Measurements from ENCODE around the gene FLNC. TPM values are rescaled to one million over a fixed set of nuclear protein-coding genes. Genes with fewer than 3 reads are reported as not detected.

FLNC gene
- polyA plus RNA-seq, 1 donor from 2014 or later, result 0.36 TPM

DNA sequence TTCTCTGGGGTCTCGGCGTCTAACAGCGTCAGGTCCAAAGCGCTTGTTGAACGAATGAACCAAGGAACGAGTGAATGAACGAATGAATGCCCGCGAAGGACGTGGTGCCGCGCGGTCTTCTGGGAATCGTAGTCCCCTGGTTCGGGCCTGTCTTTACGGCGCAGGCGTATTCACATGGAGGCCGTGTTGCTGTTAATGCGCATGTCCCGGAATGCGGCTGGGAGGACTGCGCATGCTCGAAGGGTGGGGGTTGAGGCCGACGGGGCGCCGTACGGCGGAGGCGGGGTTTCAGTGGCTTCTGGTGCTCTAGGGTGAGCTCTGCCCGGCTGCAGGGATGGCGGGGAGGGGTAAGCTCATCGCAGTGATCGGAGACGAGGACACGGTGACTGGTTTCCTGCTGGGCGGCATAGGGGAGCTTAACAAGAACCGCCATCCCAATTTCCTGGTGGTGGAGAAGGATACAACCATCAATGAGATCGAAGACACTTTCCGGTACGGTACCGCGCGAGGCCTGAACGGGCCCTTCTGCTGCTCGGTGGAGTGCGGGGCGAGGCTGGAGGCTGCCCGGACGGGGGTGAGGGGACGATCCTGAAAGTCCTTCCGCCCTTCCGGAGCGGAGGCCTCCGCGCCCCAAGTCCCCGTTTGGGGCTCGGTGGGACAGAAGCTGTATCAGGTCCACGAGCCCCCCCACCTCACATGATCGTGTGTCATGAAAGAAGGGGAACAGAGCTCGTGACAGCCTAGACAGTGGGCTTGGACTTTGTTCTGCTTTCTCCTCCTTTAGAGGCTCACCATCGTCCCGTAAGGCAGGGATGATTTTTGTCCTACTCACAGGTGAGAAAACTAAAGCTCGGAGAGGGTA, 32.6 kb downstream of the FLNC start, which contains the start of gene ATP6V1F:
ATP6V1F (plus strand) TSS at position 286 of the 862 bp plus-strand sequence; CDS start at position 335, 49 bp downstream.
- H3K9me2 ChIP-seq (ENCODE audit: insufficient read depth, low read length), result no peaks in the 10 kb centered on the region
- no peaks in the 10 kb centered on the region for H3F3A ChIP-seq (ENCODE audit: insufficient read depth, low read length, poor library complexity, severe bottlenecking)
- H3K27ac ChIP-seq (ENCODE audit: low read length), result peak within 1 kb of the TSS; percentile 80
- no peaks in the 10 kb centered on the region for H4K20me1 ChIP-seq (ENCODE audit: insufficient read depth)
- peak within 1 kb of the TSS; percentile 85 for H3K4me3 ChIP-seq (ENCODE audit: low read length)
- peak within 1 kb of the TSS; percentile 80 for H3K4me2 ChIP-seq (ENCODE audit: low read length)
- TF ChIP-seq MXI1 (conservative IDR thresholded peaks at IDR 0.05; ENCODE audit: poor library complexity, severe bottlenecking), result peak; percentile 58
- no peak for TF ChIP-seq RAD21 (conservative IDR thresholded peaks at IDR 0.05)
- TF ChIP-seq EZH2 (IDR thresholded peaks at IDR 0.05; ENCODE audit: borderline replicate concordance, insufficient read depth, low read length, poor library complexity, severe bottlenecking), result no peak
- TF ChIP-seq REST (IDR thresholded peaks at IDR 0.05; ENCODE audit: borderline replicate concordance), result peak; percentile 36
- TF ChIP-seq TAF1 (IDR thresholded peaks at IDR 0.05; ENCODE audit: low read depth), result peak; percentile 80
- TF ChIP-seq POLR2AphosphoS5 (IDR thresholded peaks at IDR 0.05), result peak; percentile 95
- H3K79me2 ChIP-seq (replicated peaks; ENCODE audit: insufficient read depth, low read length), result peaks cover 11% of the 10 kb centered on the region
- H3K36me3 ChIP-seq (ENCODE audit: insufficient read depth, low read length), result no peaks in the 10 kb centered on the region
- H3K9ac ChIP-seq (ENCODE audit: low read length), result peak within 1 kb of the TSS; percentile 87
- peaks cover 1% of the 10 kb centered on the region for H3K27me3 ChIP-seq (ENCODE audit: insufficient read depth, low read depth, low read length)
- peak within 1 kb of the TSS; percentile 71 for H2AFZ ChIP-seq (ENCODE audit: low read depth, low read length)
- no peaks in the 10 kb centered on the region for H3K9me3 ChIP-seq (ENCODE audit: low read length)

GRCh38 chr7:128863433-128863989, 33.3 kb downstream of the FLNC start:
- Histone ChIP-seq H3K79me2 (replicated peaks; ENCODE audit: insufficient read depth, low read length) (peaks cover 11% of the 10 kb centered on the region), H3K4me2 (ENCODE audit: low read length) (peak overlapping the region; percentile 80), H3K4me3 (ENCODE audit: low read length) (peak overlapping the region; percentile 85), H2AFZ (ENCODE audit: low read depth, low read length) (peak overlapping the region; percentile 63), H3K9ac (ENCODE audit: low read length) (peak overlapping the region; percentile 87), H3K27ac (ENCODE audit: low read length) (peak overlapping the region; percentile 80), H3F3A (ENCODE audit: insufficient read depth, low read length, poor library complexity, severe bottlenecking) (no peaks in the 10 kb centered on the region), H4K20me1 (ENCODE audit: insufficient read depth) (no peaks in the 10 kb centered on the region), H3K36me3 (ENCODE audit: insufficient read depth, low read length) (no peaks in the 10 kb centered on the region), H3K9me3 (ENCODE audit: low read length) (no peaks in the 10 kb centered on the region), H3K27me3 (ENCODE audit: insufficient read depth, low read depth, low read length) (peaks cover 9% of the 10 kb centered on the region), H3K9me2 (ENCODE audit: insufficient read depth, low read length) (no peaks in the 10 kb centered on the region)
- TF ChIP-seq REST (IDR thresholded peaks at IDR 0.05; ENCODE audit: borderline replicate concordance) (no peak), EP300 (conservative IDR thresholded peaks at IDR 0.05; ENCODE audit: poor library complexity, severe bottlenecking) (no peak), CTCF (IDR thresholded peaks at IDR 0.05; ENCODE audit: poor library complexity, severe bottlenecking) (peak; percentile 74), POLR2AphosphoS5 (IDR thresholded peaks at IDR 0.05) (no peak), SMC3 (conservative IDR thresholded peaks at IDR 0.05; ENCODE audit: poor library complexity) (peak; percentile 70), RAD21 (conservative IDR thresholded peaks at IDR 0.05) (peak; percentile 42), MXI1 (conservative IDR thresholded peaks at IDR 0.05; ENCODE audit: poor library complexity, severe bottlenecking) (no peak), EZH2 (IDR thresholded peaks at IDR 0.05; ENCODE audit: borderline replicate concordance, insufficient read depth, low read length, poor library complexity, severe bottlenecking) (no peak), TAF1 (IDR thresholded peaks at IDR 0.05; ENCODE audit: low read depth) (no peak)
